WTC11 (cell line): ENCODE measurements around the gene ZNF789. TPM values are rescaled to one million over a fixed set of nuclear protein-coding genes. Genes with fewer than 3 reads are reported as not detected.

ENCODE experiments used
- ATAC-seq: fragments of 200-7000 bp; cut with Tn5 transposase; 2 replicates; pipeline ENCODE4 v1.10.0; 2021; ENCODE audit warnings: mild to moderate bottlenecking, moderate library complexity
- CTCF ChIA-PET: fragments of 300-600 bp; sonication (Branson Sonifier 250); formaldehyde crosslinking; loops from one replicate; lab custom pipeline; 2021; ENCODE audit warnings: antibody characterized with exemption; lab: Charles Lee
- POLR2A ChIA-PET: fragments of 350-600 bp; sonication (Branson Sonifier 250); formaldehyde crosslinking; loops from one replicate; lab custom pipeline; 2021; ENCODE audit warnings: antibody characterized with exemption; lab: Charles Lee
- DNase-seq: peaks from one replicate; pipeline ENCODE4 v3.0.0; 2021; ENCODE audit warnings: low spot score
- H3K27ac Mint-ChIP-seq: 2 replicates; pipeline ENCODE4 v1.8.0; 2021; ENCODE audit warnings: mixed read lengths
- H3K27me3 Mint-ChIP-seq: 2 replicates; pipeline ENCODE4 v1.8.0; 2021; ENCODE audit warnings: low read depth, mild to moderate bottlenecking, moderate library complexity, mixed read lengths
- H3K36me3 Mint-ChIP-seq: 2 replicates; pipeline ENCODE4 v1.8.0; 2021; ENCODE audit warnings: mixed read lengths
- H3K4me1 Mint-ChIP-seq: 2 replicates; pipeline ENCODE4 v1.8.0; 2022; ENCODE audit warnings: mixed read lengths
- H3K4me3 Mint-ChIP-seq: 2 replicates; pipeline ENCODE4 v1.8.0; 2021; ENCODE audit warnings: mild to moderate bottlenecking, moderate library complexity, mixed read lengths
- H3K9me3 Mint-ChIP-seq: 2 replicates; pipeline ENCODE4 v1.8.0; 2021; ENCODE audit warnings: mixed read lengths
- AR ChIP-seq: fragments of 250-450 bp; sonication (Bioruptor Pico); IDR thresholded peaks from 2 replicates; pipeline ENCODE4 v1.9.0; 2021; ENCODE audit warnings: mild to moderate bottlenecking
- ATF2 ChIP-seq: sonication (generic); formaldehyde crosslinking; IDR thresholded peaks from 2 replicates; pipeline ENCODE4 v1.8.1; 2022; ENCODE audit warnings: low read depth, missing genetic modification reagents, borderline replicate concordance
- CREM ChIP-seq: sonication (generic); formaldehyde crosslinking; IDR thresholded peaks from 2 replicates; pipeline ENCODE4 v1.8.1; 2022; ENCODE audit warnings: mild to moderate bottlenecking, missing genetic modification reagents, moderate library complexity
- E2F5 ChIP-seq: sonication (generic); formaldehyde crosslinking; IDR thresholded peaks from 2 replicates; pipeline ENCODE4 v1.8.1; 2022; ENCODE audit warnings: mild to moderate bottlenecking, moderate library complexity, missing genetic modification reagents
- MXD4 ChIP-seq: fragments of 250-450 bp; sonication (Bioruptor Pico); IDR thresholded peaks from 2 replicates; pipeline ENCODE4 v1.8.0; 2021; ENCODE audit warnings: mild to moderate bottlenecking, moderate library complexity, borderline replicate concordance
- MYBL2 ChIP-seq: sonication (generic); formaldehyde crosslinking; IDR thresholded peaks from 2 replicates; pipeline ENCODE4 v1.8.1; 2023; ENCODE audit warnings: mild to moderate bottlenecking, moderate library complexity, missing genetic modification reagents
- PREB ChIP-seq: sonication (generic); formaldehyde crosslinking; IDR thresholded peaks from 2 replicates; pipeline ENCODE4 v1.8.1; 2022; ENCODE audit warnings: mild to moderate bottlenecking, missing genetic modification reagents, moderate library complexity, borderline replicate concordance
- RORB ChIP-seq: fragments of 250-450 bp; sonication (Bioruptor Pico); IDR thresholded peaks from 2 replicates; pipeline ENCODE4 v1.9.0; 2021; ENCODE audit warnings: mild to moderate bottlenecking
- SMAD3 ChIP-seq: sonication (generic); formaldehyde crosslinking; IDR thresholded peaks from 2 replicates; pipeline ENCODE4 v1.8.0; 2022; ENCODE audit warnings: missing genetic modification reagents, mild to moderate bottlenecking, borderline replicate concordance
- SP1 ChIP-seq: sonication (generic); formaldehyde crosslinking; conservative IDR thresholded peaks from 2 replicates; pipeline ENCODE4 v1.8.1; 2022; ENCODE audit warnings: missing genetic modification reagents
- ZBTB21 ChIP-seq: sonication (generic); formaldehyde crosslinking; IDR thresholded peaks from 2 replicates; pipeline ENCODE4 v1.8.1; 2023; ENCODE audit warnings: mild to moderate bottlenecking, missing genetic modification reagents, borderline replicate concordance
- ZMAT4 ChIP-seq: fragments of 250-450 bp; sonication (Bioruptor Pico); IDR thresholded peaks from 2 replicates; pipeline ENCODE4 v1.9.0; 2021; ENCODE audit warnings: mild to moderate bottlenecking
- ZNF416 ChIP-seq: fragments of 250-450 bp; sonication (Bioruptor Pico); IDR thresholded peaks from 2 replicates; pipeline ENCODE4 v1.9.0; 2021; ENCODE audit warnings: mild to moderate bottlenecking, inconsistent platforms
- ZNF671 ChIP-seq: fragments of 250-450 bp; sonication (Bioruptor Pico); IDR thresholded peaks from 2 replicates; pipeline ENCODE4 v1.8.0; 2021; ENCODE audit warnings: mild to moderate bottlenecking
- total RNA-seq: library from RNA; stranded (reverse); gene quantifications from 3 replicates; pipeline ENCODE4 v1.2.3, GENCODE V29; 2021
- TF ChIP-seq, protein P1 (sequence below): fragments of 250-450 bp; sonication (Bioruptor Pico); IDR thresholded peaks from 2 replicates; pipeline ENCODE4 v2.1.2; 2022; ENCODE audit warnings: mild to moderate bottlenecking, moderate library complexity
- TF ChIP-seq, protein P2 (sequence below): sonication (generic); formaldehyde crosslinking; IDR thresholded peaks from 2 replicates; pipeline ENCODE4 v1.8.0; 2023; ENCODE audit warnings: mild to moderate bottlenecking, missing genetic modification reagents
- TF ChIP-seq, protein P3 (sequence below): sonication (generic); formaldehyde crosslinking; IDR thresholded peaks from 2 replicates; pipeline ENCODE4 v1.8.0; 2022; ENCODE audit warnings: missing genetic modification reagents
- TF ChIP-seq, protein P4 (sequence below): sonication (generic); formaldehyde crosslinking; IDR thresholded peaks from 2 replicates; pipeline ENCODE4 v1.8.0; 2022; ENCODE audit warnings: mild to moderate bottlenecking, missing genetic modification reagents

ZNF789 gene
- total RNA-seq, 1 experiment from 2014 or later = 14.0 TPM

- no peak for ATAC-seq
- Mint-ChIP-seq H3K4me3 (no peak overlapping the region), H3K4me1 (no peaks in the 10 kb centered on the region), H3K36me3 (peaks cover 58% of the 10 kb centered on the region), H3K27me3 (no peaks in the 10 kb centered on the region), H3K9me3 (no peaks in the 10 kb centered on the region), H3K27ac (0 out of 2 replicates have a peak overlapping the region, but pooled peaks have one; percentile 27)
- TF ChIP-seq ZMAT4 (CRISPR knock-in tag) = no peak
- TF ChIP-seq ZNF671 (CRISPR knock-in tag) = no peak
- TF ChIP-seq, protein P1, sequence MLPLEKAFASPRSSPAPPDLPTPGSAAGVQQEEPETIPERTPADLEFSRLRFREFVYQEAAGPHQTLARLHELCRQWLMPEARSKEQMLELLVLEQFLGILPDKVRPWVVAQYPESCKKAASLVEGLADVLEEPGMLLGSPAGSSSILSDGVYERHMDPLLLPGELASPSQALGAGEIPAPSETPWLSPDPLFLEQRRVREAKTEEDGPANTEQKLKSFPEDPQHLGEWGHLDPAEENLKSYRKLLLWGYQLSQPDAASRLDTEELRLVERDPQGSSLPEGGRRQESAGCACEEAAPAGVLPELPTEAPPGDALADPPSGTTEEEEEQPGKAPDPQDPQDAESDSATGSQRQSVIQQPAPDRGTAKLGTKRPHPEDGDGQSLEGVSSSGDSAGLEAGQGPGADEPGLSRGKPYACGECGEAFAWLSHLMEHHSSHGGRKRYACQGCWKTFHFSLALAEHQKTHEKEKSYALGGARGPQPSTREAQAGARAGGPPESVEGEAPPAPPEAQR (CRISPR knock-in tag) = no peak
- no peak for TF ChIP-seq CREM (CRISPR knock-in tag)
- no peak for TF ChIP-seq MXD4
- TF ChIP-seq ZBTB21 (CRISPR knock-in tag) = no peak
- no peak for TF ChIP-seq ZNF416 (CRISPR knock-in tag)
- no peak for TF ChIP-seq MYBL2 (CRISPR knock-in tag)
- no peak for TF ChIP-seq SP1
- no peak for TF ChIP-seq RORB (CRISPR knock-in tag)
- TF ChIP-seq, protein P2, sequence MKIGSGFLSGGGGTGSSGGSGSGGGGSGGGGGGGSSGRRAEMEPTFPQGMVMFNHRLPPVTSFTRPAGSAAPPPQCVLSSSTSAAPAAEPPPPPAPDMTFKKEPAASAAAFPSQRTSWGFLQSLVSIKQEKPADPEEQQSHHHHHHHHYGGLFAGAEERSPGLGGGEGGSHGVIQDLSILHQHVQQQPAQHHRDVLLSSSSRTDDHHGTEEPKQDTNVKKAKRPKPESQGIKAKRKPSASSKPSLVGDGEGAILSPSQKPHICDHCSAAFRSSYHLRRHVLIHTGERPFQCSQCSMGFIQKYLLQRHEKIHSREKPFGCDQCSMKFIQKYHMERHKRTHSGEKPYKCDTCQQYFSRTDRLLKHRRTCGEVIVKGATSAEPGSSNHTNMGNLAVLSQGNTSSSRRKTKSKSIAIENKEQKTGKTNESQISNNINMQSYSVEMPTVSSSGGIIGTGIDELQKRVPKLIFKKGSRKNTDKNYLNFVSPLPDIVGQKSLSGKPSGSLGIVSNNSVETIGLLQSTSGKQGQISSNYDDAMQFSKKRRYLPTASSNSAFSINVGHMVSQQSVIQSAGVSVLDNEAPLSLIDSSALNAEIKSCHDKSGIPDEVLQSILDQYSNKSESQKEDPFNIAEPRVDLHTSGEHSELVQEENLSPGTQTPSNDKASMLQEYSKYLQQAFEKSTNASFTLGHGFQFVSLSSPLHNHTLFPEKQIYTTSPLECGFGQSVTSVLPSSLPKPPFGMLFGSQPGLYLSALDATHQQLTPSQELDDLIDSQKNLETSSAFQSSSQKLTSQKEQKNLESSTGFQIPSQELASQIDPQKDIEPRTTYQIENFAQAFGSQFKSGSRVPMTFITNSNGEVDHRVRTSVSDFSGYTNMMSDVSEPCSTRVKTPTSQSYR (CRISPR knock-in tag) = no peak
- TF ChIP-seq ATF2 (CRISPR knock-in tag) = no peak
- TF ChIP-seq, protein P3, sequence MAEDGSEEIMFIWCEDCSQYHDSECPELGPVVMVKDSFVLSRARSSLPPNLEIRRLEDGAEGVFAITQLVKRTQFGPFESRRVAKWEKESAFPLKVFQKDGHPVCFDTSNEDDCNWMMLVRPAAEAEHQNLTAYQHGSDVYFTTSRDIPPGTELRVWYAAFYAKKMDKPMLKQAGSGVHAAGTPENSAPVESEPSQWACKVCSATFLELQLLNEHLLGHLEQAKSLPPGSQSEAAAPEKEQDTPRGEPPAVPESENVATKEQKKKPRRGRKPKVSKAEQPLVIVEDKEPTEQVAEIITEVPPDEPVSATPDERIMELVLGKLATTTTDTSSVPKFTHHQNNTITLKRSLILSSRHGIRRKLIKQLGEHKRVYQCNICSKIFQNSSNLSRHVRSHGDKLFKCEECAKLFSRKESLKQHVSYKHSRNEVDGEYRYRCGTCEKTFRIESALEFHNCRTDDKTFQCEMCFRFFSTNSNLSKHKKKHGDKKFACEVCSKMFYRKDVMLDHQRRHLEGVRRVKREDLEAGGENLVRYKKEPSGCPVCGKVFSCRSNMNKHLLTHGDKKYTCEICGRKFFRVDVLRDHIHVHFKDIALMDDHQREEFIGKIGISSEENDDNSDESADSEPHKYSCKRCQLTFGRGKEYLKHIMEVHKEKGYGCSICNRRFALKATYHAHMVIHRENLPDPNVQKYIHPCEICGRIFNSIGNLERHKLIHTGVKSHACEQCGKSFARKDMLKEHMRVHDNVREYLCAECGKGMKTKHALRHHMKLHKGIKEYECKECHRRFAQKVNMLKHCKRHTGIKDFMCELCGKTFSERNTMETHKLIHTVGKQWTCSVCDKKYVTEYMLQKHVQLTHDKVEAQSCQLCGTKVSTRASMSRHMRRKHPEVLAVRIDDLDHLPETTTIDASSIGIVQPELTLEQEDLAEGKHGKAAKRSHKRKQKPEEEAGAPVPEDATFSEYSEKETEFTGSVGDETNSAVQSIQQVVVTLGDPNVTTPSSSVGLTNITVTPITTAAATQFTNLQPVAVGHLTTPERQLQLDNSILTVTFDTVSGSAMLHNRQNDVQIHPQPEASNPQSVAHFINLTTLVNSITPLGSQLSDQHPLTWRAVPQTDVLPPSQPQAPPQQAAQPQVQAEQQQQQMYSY = no peak
- TF ChIP-seq AR = no peak
- TF ChIP-seq PREB (CRISPR knock-in tag) = no peak
- no peak for TF ChIP-seq SMAD3 (CRISPR knock-in tag)
- TF ChIP-seq, protein P4, sequence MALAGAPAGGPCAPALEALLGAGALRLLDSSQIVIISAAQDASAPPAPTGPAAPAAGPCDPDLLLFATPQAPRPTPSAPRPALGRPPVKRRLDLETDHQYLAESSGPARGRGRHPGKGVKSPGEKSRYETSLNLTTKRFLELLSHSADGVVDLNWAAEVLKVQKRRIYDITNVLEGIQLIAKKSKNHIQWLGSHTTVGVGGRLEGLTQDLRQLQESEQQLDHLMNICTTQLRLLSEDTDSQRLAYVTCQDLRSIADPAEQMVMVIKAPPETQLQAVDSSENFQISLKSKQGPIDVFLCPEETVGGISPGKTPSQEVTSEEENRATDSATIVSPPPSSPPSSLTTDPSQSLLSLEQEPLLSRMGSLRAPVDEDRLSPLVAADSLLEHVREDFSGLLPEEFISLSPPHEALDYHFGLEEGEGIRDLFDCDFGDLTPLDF = no peak
- no peak for TF ChIP-seq E2F5 (CRISPR knock-in tag)
- POLR2A ChIA-PET = no interaction called here
- DNase-seq = no peak
- CTCF ChIA-PET = no interaction called here
Observed at GRCh38 chr7:99452541-99452940, 20.1 kb upstream of the ZNF789 start.
